HG03039 (cell line): Measurements from ENCODE around the gene KIAA1958.

Source experiments
- ATAC-seq: cut with Tn5 transposase; IDR thresholded peaks from one replicate; pipeline ENCODE4 v1.9.1; 2021; ENCODE audit warnings: mild to moderate bottlenecking, moderate library complexity; ENCODE audit not compliant: unreplicated experiment

Gene KIAA1958

DNA sequence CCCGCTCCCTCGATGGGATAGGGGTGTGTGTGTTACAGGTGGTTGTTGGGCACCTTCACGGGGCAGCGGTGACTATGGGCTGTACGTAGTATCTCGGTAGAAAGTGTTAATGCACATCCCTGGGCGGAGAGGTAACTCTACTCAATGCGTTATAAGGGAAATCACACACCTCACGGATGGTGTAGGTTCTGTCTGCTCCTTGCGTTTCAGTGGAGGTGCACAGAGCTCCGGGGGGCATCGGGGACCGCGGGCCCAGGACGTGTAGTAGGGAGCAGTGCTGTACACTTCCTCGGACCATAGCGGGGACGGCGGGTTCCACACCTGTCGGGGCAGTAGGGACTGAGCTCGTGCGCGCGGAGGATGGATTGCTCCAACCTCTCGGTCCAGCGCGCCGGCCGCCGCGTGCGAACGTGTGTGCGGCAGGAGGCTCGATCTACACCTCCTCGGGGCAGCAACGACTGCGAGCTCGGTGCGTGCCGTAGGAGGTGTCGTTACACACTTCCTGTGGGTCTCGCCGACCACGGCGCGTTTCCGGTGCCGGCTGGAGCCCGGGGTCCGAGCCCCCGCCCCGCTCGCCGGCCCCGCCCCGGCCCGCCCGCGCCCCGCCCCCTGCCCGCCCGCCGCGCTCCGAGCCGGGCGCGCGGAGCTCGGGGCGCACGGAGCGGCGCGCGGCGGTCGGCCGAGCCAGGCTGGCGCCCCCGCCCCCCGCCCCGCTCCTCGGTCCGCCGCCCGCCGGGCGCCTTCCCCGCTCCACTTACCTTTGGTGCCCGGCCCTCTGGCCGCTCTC lies at the start of gene KIAA1958:
Gene KIAA1958 (plus strand): TSS at position 607 of the 787 bp plus-strand sequence. CDS start 87,254 bp downstream, outside the sequence.
- ATAC-seq = peak; percentile 92

DNA sequence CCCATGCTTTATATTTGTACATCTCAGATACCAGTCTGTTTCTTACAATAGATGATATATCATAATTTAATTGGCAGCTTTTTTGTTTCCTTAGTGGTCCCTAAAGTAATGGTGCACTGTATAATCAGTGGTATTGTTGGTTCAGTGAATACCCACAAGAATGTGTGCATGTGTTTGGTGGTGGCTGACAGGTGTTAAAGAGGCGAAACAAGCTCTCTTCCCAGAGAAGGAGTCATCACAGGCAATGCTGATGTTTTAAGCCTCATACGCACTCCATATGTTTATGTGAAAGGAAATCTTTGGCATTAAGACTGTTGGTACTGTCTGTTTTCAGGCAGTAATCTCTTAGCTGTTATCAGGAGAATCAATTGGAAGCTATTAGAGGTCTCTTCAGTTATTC lies 49.2 kb upstream of the KIAA1958 start:
- no peak for ATAC-seq

DNA sequence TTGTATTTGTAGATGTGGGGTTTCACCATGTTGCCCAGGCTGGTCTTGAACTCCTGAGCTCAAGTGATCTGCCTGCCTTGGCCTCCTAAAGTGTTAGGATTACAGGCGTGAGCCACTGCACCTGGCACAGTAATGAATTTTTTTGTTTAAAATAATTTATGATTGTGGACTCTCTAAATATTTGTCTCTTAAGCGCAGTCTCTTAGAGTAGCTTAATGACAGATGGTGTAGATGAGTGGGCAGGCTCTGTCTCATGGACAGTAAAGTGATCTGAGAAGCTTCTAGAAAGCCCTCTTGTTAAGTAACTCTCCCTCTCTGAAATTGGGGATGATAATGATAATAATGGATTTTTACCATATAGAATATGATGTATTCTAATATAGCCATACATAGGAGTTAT lies 47.5 kb upstream of the KIAA1958 start:
- ATAC-seq = no peak

DNA sequence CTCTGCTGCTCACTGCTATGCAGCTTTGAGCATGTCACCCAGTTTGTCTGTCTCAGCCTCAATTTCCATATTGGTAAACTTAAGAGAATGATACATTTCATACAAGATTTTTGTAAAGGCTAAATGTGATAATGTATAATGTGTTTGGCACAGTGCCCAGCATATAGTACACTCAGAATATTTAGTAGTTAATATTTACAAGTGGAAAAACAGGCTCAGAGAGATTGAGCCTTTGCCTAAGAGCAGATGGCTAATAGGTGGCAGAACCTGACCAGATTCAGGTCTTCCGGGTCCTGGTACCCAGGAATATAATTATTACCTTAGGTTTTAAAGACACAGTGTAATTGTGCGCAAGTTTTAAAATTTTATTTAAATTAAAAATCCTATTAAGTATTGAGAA lies 46.8 kb upstream of the KIAA1958 start:
- ATAC-seq = no peak

DNA sequence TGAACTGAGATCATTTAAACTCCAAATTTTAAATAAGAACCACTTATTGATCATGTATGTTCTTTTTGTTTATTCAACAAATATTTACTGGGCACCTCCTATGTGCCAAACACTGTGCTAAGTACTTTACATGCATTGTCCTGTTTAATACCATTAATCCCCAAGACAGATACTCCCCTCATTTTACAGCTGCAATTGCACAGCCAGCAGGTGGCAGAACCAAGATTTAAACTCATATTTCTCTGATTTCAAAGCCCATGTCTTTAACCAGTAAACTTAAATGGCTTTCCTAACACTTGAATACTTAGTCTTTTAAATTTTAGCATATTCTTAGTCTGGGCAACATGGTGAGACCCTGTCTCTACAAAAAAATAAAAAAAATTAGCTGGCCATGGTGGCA lies 43.4 kb upstream of the KIAA1958 start:
- no peak for ATAC-seq

- no peak for ATAC-seq
Observed at GRCh38 chr9:112443636-112444035, 43.0 kb upstream of the KIAA1958 start.

GRCh38 chr9:112445196-112445595 lies 41.4 kb upstream of the KIAA1958 start:
- no peak for ATAC-seq

DNA sequence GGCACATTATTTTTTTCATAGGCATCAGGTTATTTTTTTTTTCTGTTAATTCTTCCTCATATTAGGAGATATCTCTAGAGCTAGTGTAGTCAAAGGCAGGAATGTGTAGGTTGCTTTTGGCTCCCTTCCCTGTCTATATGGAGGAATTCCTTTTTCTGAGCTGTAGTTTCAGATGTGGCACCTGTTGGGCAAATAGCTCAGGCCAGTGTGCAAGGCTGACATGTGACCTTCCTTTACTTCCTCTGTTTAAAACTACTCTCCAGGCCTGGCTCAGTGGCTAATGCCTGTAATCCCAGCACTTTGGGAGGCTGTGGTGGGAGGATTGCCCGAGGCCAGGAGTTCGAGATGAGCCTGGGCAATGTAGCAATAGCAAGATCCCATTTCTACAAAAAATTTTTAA lies 40.5 kb upstream of the KIAA1958 start:
- ATAC-seq = no peak

GRCh38 chr9:112446526-112446925 lies 40.1 kb upstream of the KIAA1958 start:
- no peak for ATAC-seq

DNA sequence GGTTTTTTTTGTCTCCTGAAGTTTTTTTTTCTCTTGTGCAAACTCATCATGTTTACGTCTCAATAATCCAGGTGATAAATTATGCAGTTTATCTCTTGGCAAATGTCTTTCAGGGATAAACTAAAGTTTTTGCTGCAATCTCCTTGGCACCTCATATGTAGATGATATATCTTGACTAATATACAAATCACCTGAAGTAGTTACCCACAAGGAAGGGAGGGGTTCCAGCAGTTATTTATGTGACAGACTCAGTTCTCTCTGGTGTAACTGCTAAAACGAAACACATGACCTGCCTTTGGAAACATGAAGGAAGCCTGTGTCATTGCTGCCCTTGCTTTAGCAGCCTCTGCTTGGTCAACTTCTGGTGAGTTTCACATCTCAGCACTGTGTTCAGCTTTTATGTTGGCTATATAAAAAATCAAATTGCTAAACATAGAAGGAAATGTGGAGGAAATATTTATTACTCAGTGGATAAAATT lies 39.3 kb upstream of the KIAA1958 start:
- ATAC-seq = no peak

- no peak for ATAC-seq
Observed at GRCh38 chr9:112462855-112463254, 23.8 kb upstream of the KIAA1958 start.

- ATAC-seq = no peak
Observed at GRCh38 chr9:112465352-112465751, 21.3 kb upstream of the KIAA1958 start.

DNA sequence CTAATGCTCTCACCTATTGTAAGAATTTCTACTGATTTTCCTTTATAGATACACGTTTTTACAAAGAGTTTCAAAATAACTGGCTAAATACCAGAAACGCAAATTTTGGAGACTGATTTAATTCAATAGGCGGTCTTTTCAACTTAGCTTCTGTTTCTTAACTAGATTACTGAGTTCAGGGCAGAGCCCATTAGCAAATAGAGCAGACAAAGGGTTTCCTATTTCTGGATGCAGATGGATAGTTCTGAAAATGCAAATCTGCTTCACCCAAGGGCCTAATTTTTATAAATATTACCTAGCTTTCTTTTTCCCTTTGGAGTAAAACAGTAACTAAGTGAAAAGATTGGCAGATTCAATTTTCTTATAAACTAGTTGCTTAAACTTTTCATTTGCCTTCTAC lies 13.6 kb upstream of the KIAA1958 start:
- ATAC-seq = no peak

DNA sequence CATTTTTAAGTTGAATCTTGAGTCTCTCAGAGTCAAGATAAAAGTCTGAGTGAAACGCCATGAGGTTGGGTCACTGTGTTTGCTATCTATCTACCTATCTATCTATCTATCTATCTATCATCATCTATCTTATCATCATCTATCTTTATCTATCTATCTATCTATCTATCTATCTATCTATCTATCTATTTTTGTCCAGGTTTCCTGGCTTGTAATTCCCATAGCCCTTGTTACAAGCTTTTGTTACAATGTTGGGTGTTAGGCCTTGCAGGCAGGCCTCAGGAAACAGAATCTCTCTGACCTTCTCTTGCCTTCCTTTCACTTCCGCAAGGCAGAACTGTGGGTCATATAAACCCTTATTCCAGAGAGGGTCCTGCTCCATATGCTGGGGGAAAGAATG lies 12.6 kb upstream of the KIAA1958 start:
- ATAC-seq = no peak

GRCh38 chr9:112475318-112475717 lies 11.3 kb upstream of the KIAA1958 start:
- ATAC-seq = no peak

DNA sequence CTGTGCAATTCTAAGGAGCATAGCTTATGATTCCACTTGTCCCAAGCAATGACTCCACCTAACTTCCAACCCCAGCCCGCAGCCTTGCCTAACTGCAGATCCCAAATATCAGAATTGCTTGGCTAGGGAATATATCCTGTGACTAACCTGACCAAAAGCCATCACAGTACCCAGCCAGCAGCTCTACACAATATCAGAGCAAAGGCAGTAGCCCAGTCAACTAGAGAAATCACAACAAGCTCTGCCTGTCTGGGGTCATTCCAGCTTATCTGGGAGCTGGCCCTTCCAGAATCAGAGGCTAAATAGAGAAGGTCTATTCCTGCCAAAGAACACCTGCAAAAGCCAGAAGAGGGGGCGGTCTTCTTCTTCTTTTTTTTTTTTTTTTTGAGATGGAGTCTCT lies 9.3 kb upstream of the KIAA1958 start:
- no peak for ATAC-seq

- no peak for ATAC-seq
Observed at GRCh38 chr9:112479221-112479620, 7.4 kb upstream of the KIAA1958 start.

GRCh38 chr9:112484607-112485006 lies 2.0 kb upstream of the KIAA1958 start:
- ATAC-seq = no peak

DNA sequence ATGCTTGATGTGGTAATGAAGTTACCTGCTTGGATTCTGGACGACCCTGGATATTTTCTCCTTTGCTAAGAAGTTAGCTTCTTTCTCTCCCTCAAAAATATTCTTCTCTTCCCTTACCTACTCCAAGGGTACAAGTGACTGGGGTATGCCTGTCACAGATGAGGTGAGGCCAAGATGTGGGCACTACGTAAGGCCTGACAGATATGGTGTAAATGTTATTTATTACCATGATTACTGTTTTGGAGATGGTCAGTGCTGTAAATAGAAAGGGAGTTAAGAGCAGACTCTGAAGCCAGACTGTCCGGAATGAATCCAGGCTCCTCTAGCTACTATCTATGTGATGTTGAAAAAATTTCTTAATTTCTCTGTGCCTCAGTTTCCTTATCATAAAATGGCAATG lies 1.1 kb upstream of the KIAA1958 start:
- no peak for ATAC-seq

- ATAC-seq = peak; percentile 44
Observed at GRCh38 chr9:112487008-112487798, 576 bp downstream of the KIAA1958 start.

DNA sequence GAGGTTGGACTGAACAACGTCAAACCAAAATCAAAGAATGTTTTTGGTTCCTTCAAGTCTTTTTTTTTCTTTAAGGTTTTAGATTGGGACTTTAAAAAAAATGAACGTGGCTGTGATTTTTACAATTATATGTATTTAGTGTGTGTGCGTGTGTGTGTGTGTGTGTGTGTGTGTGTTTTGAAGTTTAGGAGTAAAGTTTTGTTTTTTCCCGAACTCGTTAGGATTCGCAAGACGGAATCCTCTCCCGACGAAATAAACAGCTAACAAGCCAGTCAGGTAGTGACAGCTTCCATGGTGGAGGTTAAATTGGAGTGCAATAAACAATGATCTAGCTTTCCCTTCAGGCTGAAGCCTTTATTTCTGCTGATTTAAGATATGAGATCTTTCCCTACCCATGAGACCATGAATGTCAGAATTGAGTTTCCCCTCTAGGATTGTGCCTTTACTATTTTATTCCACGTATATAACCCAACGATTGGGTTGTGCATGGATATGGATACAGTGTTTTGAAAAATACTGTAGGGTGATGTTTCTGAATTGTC lies 1.2 kb downstream of the KIAA1958 start:
- ATAC-seq = no peak

- ATAC-seq = no peak
Observed at GRCh38 chr9:112489039-112489546, 2.5 kb downstream of the KIAA1958 start.
